PC-3 (cell line): ENCODE results near the gene PBLD. TPM values are rescaled to one million over a fixed set of nuclear protein-coding genes. Genes with fewer than 3 reads are reported as not detected.
A peak's percentile ranks its signal among the peaks of the same experiment; 100 is the strongest.

Experiments
- ATAC-seq: fragments of 200-7000 bp; cut with Tn5 transposase; 2 replicates; pipeline ENCODE4 v1.9.1; 2020; ENCODE audit warnings: mild to moderate bottlenecking, moderate library complexity
- BruUV-seq: library from RNA; stranded (reverse); fragments of 400-500 nt; replicated peaks from 2 replicates; lab custom pipeline; 2021; lab: Mats Ljungman, UMichigan
- CTCF ChIA-PET: fragments of 300-600 bp; sonication (Branson Sonifier 250); formaldehyde crosslinking; loops from one replicate; lab custom pipeline; 2022; ENCODE audit warnings: antibody characterized with exemption; lab: Charles Lee
- POLR2A ChIA-PET: fragments of 300-600 bp; sonication (Branson Sonifier 250); formaldehyde crosslinking; loops from one replicate; lab custom pipeline; 2022; ENCODE audit warnings: antibody characterized with exemption; ENCODE audit not compliant: unreplicated experiment; lab: Charles Lee
- DNase-seq: peaks from one replicate; pipeline ENCODE4 v3.0.0-alpha.2; 2015
- H2AFZ ChIP-seq: fragments of 300-600 bp; sonication (generic); 2 replicates; pipeline ENCODE4 v1.6.0; 2016; ENCODE audit warnings: antibody characterized with exemption, low read length
- H3F3A ChIP-seq: fragments of 300-600 bp; sonication (generic); one replicate; pipeline ENCODE4 v1.6.0; 2017; ENCODE audit warnings: antibody characterized with exemption, low read length, control low read depth, mild to moderate bottlenecking; ENCODE audit not compliant: unreplicated experiment
- H3K27ac ChIP-seq: fragments of 300-600 bp; sonication (generic); 2 replicates; pipeline ENCODE4 v1.5.1; 2016; ENCODE audit warnings: mild to moderate bottlenecking, low read length
- H3K27me3 ChIP-seq: fragments of 300-600 bp; sonication (generic); 2 replicates; pipeline ENCODE4 v1.6.1; 2016; ENCODE audit warnings: low read length, mixed read lengths
- H3K36me3 ChIP-seq: fragments of 300-600 bp; sonication (generic); 2 replicates; pipeline ENCODE4 v1.6.1; 2016; ENCODE audit warnings: low read depth, mixed run types, low read length, mixed read lengths
- H3K4me1 ChIP-seq: fragments of 300-600 bp; sonication (generic); 2 replicates; pipeline ENCODE4 v1.5.1; 2016; ENCODE audit warnings: low read length; ENCODE audit not compliant: insufficient read depth
- H3K4me2 ChIP-seq: fragments of 300-600 bp; sonication (generic); 2 replicates; pipeline ENCODE4 v1.6.0; 2016; ENCODE audit warnings: low read length
- H3K4me3 ChIP-seq: fragments of 300-600 bp; sonication (generic); 2 replicates; pipeline ENCODE4 v1.5.1; 2016; ENCODE audit warnings: mild to moderate bottlenecking, low read length, mixed read lengths
- H3K79me2 ChIP-seq: fragments of 300-600 bp; sonication (generic); 2 replicates; pipeline ENCODE4 v1.6.1; 2017; ENCODE audit warnings: low read length, mixed read lengths
- H3K9ac ChIP-seq: fragments of 300-600 bp; sonication (generic); 2 replicates; pipeline ENCODE4 v1.6.0; 2016; ENCODE audit warnings: mild to moderate bottlenecking, low read length
- H3K9me2 ChIP-seq: fragments of 300-600 bp; sonication (generic); replicated peaks from 2 replicates; pipeline ENCODE4 v1.6.1; 2016; ENCODE audit warnings: mixed run types, low read length, mixed read lengths
- H3K9me3 ChIP-seq: fragments of 300-600 bp; sonication (generic); 2 replicates; pipeline ENCODE4 v1.6.1; 2016; ENCODE audit warnings: low read length, mixed read lengths
- H4K20me1 ChIP-seq: fragments of 300-600 bp; sonication (generic); 2 replicates; pipeline ENCODE4 v1.6.1; 2016; ENCODE audit warnings: low read length, mixed read lengths
- EZH2 ChIP-seq: fragments of 300-600 bp; sonication (generic); IDR thresholded peaks from one replicate; pipeline ENCODE4 v1.6.1; 2017; ENCODE audit warnings: antibody characterized with exemption, mild to moderate bottlenecking, low read length; ENCODE audit not compliant: unreplicated experiment
- EZH2phosphoT487 ChIP-seq: fragments of 300-600 bp; sonication (generic); IDR thresholded peaks from 2 replicates; pipeline ENCODE4 v1.6.1; 2018; ENCODE audit warnings: mild to moderate bottlenecking, antibody characterized with exemption, low read length, borderline replicate concordance
- intact Hi-C: fragments of 100-400 bp; cut with micrococcal nuclease; formaldehyde crosslinking; loops from 2 replicates; pipeline ENCODE4 v1.9.0; 2023
- total RNA-seq: library from RNA; depleted of rRNA; stranded (reverse); fragments of >200 nt; gene quantifications from 2 replicates; pipeline ENCODE4 v1.2.3, GENCODE V29; 2014
- TF ChIP-seq, protein P1 (sequence below): fragments of 300-600 bp; sonication (generic); conservative IDR thresholded peaks from 2 replicates; pipeline ENCODE4 v1.5.1; 2017; ENCODE audit warnings: antibody characterized with exemption, low read depth, mild to moderate bottlenecking, low read length

PBLD gene
- total RNA-seq, 1 experiment from 2014 or later = 1.1 TPM

DNA sequence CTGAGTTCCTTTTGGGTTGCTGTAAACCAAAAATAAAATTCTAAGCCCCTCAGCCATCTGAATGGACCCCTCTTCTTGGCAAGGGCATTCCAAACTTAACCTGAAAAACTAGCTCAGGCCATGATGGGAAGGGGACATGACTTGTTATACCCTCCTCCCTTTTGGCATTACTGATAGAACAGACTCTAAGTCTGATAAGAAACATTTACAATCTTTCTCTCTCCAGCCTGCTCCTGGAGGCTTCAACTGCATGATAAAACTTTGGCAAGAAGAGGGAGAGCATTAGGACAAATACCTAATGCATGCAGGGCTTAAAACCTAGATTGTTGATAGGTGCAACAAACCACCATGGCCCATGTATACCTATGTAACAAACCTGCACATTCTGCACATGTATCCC is 59.9 kb downstream of the PBLD start:
- Histone ChIP-seq H3F3A (no peaks in the 10 kb centered on the region), H2AFZ (no peak overlapping the region), H3K9ac (no peak overlapping the region), H3K9me2 (no peaks in the 10 kb centered on the region), H3K4me2 (no peak overlapping the region), H3K27me3 (no peaks in the 10 kb centered on the region), H3K79me2 (no peaks in the 10 kb centered on the region), H3K27ac (no peak overlapping the region), H3K9me3 (no peaks in the 10 kb centered on the region), H3K4me3 (no peak overlapping the region), H3K4me1 (no peaks in the 10 kb centered on the region), H3K36me3 (no peaks in the 10 kb centered on the region), H4K20me1 (no peaks in the 10 kb centered on the region)
- no TSS peak for BruUV-seq
- DNase-seq (no peak), ATAC-seq (no peak)
- no peak for TF ChIP-seq EZH2
- TF ChIP-seq, protein P1, sequence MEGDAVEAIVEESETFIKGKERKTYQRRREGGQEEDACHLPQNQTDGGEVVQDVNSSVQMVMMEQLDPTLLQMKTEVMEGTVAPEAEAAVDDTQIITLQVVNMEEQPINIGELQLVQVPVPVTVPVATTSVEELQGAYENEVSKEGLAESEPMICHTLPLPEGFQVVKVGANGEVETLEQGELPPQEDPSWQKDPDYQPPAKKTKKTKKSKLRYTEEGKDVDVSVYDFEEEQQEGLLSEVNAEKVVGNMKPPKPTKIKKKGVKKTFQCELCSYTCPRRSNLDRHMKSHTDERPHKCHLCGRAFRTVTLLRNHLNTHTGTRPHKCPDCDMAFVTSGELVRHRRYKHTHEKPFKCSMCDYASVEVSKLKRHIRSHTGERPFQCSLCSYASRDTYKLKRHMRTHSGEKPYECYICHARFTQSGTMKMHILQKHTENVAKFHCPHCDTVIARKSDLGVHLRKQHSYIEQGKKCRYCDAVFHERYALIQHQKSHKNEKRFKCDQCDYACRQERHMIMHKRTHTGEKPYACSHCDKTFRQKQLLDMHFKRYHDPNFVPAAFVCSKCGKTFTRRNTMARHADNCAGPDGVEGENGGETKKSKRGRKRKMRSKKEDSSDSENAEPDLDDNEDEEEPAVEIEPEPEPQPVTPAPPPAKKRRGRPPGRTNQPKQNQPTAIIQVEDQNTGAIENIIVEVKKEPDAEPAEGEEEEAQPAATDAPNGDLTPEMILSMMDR = no peak
- TF ChIP-seq EZH2phosphoT487 = no peak
- POLR2A ChIA-PET = no interaction called here
- intact Hi-C loops = no loop called here
- CTCF ChIA-PET = no interaction called here

DNA sequence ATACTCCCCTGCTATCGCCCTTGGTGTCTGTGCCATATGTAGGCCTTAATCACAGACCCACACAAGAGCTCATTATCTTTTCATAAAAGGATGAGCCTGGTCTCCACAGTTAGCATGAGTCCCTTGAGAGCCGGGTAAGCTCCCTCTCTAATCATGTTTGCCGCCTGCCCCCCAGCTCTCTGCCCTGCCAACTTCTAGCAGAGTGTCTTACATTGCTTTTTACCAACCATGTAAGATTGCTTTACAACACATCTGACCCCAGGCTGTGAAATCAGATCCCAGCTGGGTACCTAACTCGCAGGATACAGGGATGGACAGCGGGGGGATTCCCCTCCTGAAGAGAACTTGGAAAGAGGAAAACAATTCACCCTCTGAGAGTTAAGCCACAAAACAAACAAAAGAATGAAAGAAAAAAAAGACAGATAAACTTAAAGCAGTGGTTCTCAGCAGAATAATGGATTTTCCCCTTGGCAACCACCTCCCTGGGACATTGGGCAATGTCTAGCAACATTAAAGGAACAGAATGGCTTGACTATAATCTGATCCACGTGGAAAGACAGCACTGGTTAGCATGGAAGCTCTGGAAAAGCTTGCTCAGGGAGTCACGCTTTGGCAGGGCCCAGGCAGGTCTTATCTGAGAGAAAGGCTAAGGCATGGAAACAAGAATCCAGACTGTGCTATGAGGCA is 61.4 kb downstream of the PBLD start:
- no peak overlapping the region for H3K9ac ChIP-seq
- H3F3A ChIP-seq = no peaks in the 10 kb centered on the region
- intact Hi-C loops = no loop called here
- H3K4me1 ChIP-seq = no peaks in the 10 kb centered on the region
- H3K36me3 ChIP-seq = no peaks in the 10 kb centered on the region
- no peak for DNase-seq
- H3K4me2 ChIP-seq = no peak overlapping the region
- H3K27me3 ChIP-seq = no peaks in the 10 kb centered on the region
- H3K4me3 ChIP-seq = no peak overlapping the region
- BruUV-seq = no TSS peak
- H3K79me2 ChIP-seq = no peaks in the 10 kb centered on the region
- no peak for TF ChIP-seq EZH2phosphoT487
- TF ChIP-seq EZH2 = no peak
- TF ChIP-seq, protein P1 = no peak
- H3K9me3 ChIP-seq = no peaks in the 10 kb centered on the region
- CTCF ChIA-PET = interaction anchor here (1.6 kb wide), 1 partner anchor 59 kb away, joined by 4 read pairs; no protein-coding TSS in a partner anchor
- H2AFZ ChIP-seq = no peak overlapping the region
- no peak overlapping the region for H3K27ac ChIP-seq
- POLR2A ChIA-PET = no interaction called here
- no peaks in the 10 kb centered on the region for H4K20me1 ChIP-seq
- peak; percentile 10 for ATAC-seq
- no peaks in the 10 kb centered on the region for H3K9me2 ChIP-seq

DNA sequence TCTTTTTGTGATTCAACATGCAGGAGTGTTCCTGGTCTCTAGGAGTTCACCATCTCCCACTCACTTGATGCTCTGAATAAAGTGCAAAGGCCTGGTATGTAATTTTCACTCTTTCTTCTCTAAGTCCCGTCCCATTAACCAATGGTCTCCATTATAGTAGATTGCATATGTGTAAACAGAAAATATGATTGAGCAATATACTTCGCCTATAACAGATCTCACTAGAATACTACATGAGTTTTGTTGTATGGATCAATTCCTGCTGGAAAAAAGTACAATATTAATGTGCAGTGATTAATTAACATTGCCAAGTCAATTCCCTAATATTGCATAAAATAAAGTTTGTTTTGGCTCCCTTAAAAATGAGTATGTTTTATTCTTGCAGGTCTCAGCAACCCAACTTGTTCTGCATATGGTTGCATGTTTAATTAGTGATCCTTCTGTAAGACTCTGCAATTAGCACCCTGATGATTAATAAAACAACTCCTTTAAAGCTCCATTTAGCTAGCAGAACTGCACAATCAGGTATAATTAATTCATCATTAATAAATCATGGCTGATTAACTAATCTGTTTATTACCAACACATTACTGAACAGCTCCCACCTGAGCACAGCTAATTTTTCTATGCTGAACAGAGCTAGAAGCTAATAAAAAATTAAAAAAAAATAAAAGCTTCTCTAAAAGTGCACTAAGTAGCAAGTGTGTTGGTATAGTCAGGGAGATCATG is 63.0 kb downstream of the PBLD start:
- Histone ChIP-seq H4K20me1 (no peaks in the 10 kb centered on the region), H3K9ac (no peak overlapping the region), H3K36me3 (no peaks in the 10 kb centered on the region), H3K27ac (no peak overlapping the region), H3K79me2 (no peaks in the 10 kb centered on the region), H3K9me3 (no peaks in the 10 kb centered on the region), H3K4me2 (no peak overlapping the region), H3K4me3 (no peak overlapping the region), H3K27me3 (no peaks in the 10 kb centered on the region), H3K4me1 (no peaks in the 10 kb centered on the region), H2AFZ (no peak overlapping the region), H3F3A (no peaks in the 10 kb centered on the region), H3K9me2 (no peaks in the 10 kb centered on the region)
- CTCF ChIA-PET = interaction anchor here (0.6 to 1.6 kb wide), 2 partner anchors 57 to 88 kb away, joined by 3 to 4 read pairs; no protein-coding TSS in a partner anchor
- no peak for TF ChIP-seq EZH2
- TF ChIP-seq, protein P1 = no peak
- no peak for TF ChIP-seq EZH2phosphoT487
- POLR2A ChIA-PET = no interaction called here
- ATAC-seq (no peak), DNase-seq (no peak)
- intact Hi-C loops = no loop called here
- no TSS peak for BruUV-seq
